Measurements from ENCODE around the gene TFF1.

The TFF1 gene

GRCh38 chr21:42388740-42389448 lies 22.6 kb upstream of the TFF1 start:
- peaks cover 4% of the 10 kb centered on the region for H3K9me3 ChIP-seq (ENCODE audit: severe bottlenecking)
- H3K4me3 ChIP-seq (ENCODE audit: low read depth, low read length): no peak overlapping the region
- H3K27ac ChIP-seq: no peak overlapping the region
- no peaks in the 10 kb centered on the region for H3K36me3 ChIP-seq
- no peak for DNase-seq
- H3K27me3 ChIP-seq (ENCODE audit: insufficient read depth, low read depth, severe bottlenecking): no peaks in the 10 kb centered on the region
- no peak for TF ChIP-seq CTCF (IDR thresholded peaks at IDR 0.05; ENCODE audit: low read depth, low read length)

- no peak for TF ChIP-seq CTCF (IDR thresholded peaks at IDR 0.05; ENCODE audit: low read depth, low read length)
- H3K27ac ChIP-seq: no peak overlapping the region
Observed at GRCh38 chr21:42387843-42388340, 21.6 kb upstream of the TFF1 start.

GRCh38 chr21:42387164-42387563 lies 20.8 kb upstream of the TFF1 start:
- DNase-seq: no peak
- H3K36me3 ChIP-seq: no peaks in the 10 kb centered on the region
- no peak overlapping the region for H3K4me3 ChIP-seq (ENCODE audit: low read depth, low read length)
- no peak for TF ChIP-seq CTCF (IDR thresholded peaks at IDR 0.05; ENCODE audit: low read depth, low read length)
- peaks cover 4% of the 10 kb centered on the region for H3K9me3 ChIP-seq (ENCODE audit: severe bottlenecking)
- H3K27ac ChIP-seq: no peak overlapping the region
- H3K27me3 ChIP-seq (ENCODE audit: insufficient read depth, low read depth, severe bottlenecking): no peaks in the 10 kb centered on the region

More at GRCh38 chr21:42387843-42388340, 21.6 kb upstream of the TFF1 start:
- H3K4me3 ChIP-seq (ENCODE audit: low read depth, low read length): no peak overlapping the region
- H3K27me3 ChIP-seq (ENCODE audit: insufficient read depth, low read depth, severe bottlenecking): no peaks in the 10 kb centered on the region
- peaks cover 4% of the 10 kb centered on the region for H3K9me3 ChIP-seq (ENCODE audit: severe bottlenecking)
- no peak for DNase-seq
- H3K36me3 ChIP-seq: no peaks in the 10 kb centered on the region

GRCh38 chr21:42386034-42386591 lies 19.8 kb upstream of the TFF1 start:
- H3K27ac ChIP-seq: no peak overlapping the region
- no peaks in the 10 kb centered on the region for H3K27me3 ChIP-seq (ENCODE audit: insufficient read depth, low read depth, severe bottlenecking)
- no peak for DNase-seq
- H3K9me3 ChIP-seq (ENCODE audit: severe bottlenecking): peaks cover 4% of the 10 kb centered on the region
- H3K36me3 ChIP-seq: no peaks in the 10 kb centered on the region
- H3K4me3 ChIP-seq (ENCODE audit: low read depth, low read length): no peak overlapping the region
- TF ChIP-seq CTCF (IDR thresholded peaks at IDR 0.05; ENCODE audit: low read depth, low read length): no peak

GRCh38 chr21:42385619-42386018 lies 19.3 kb upstream of the TFF1 start:
- Histone ChIP-seq H3K4me3 (ENCODE audit: low read depth, low read length) (no peak overlapping the region), H3K27me3 (ENCODE audit: insufficient read depth, low read depth, severe bottlenecking) (no peaks in the 10 kb centered on the region), H3K36me3 (no peaks in the 10 kb centered on the region), H3K9me3 (ENCODE audit: severe bottlenecking) (peaks cover 4% of the 10 kb centered on the region), H3K27ac (no peak overlapping the region)
- TF ChIP-seq CTCF (IDR thresholded peaks at IDR 0.05; ENCODE audit: low read depth, low read length): no peak
- DNase-seq: no peak

Data from WERI-Rb-1 (cell line).